Astrocyte of the cerebellum (primary cell): ENCODE results near the gene INS.
A peak's percentile ranks its signal among the peaks of the same experiment; 100 is the strongest.

Source experiments
- DNase-seq: peaks from one replicate; pipeline ENCODE4 v3.0.0-alpha.2; 2011; ENCODE audit warnings: low read depth
- H3K4me3 ChIP-seq: 2 replicates; pipeline ENCODE4 v1.5.1; 2011; ENCODE audit warnings: mild to moderate bottlenecking, low read depth, low read length, moderate library complexity
- CTCF ChIP-seq: IDR thresholded peaks from 2 replicates; pipeline ENCODE4 v1.5.1; 2012; ENCODE audit warnings: low read length, low read depth, moderate library complexity, mild to moderate bottlenecking; ENCODE audit errors: missing control alignments
- in situ Hi-C: cut with HindIII; loops from 2 replicates; pipeline ENCODE4 v1.10.0; 2017; ENCODE audit warnings: low sequenced_read_pairs

INS gene

DNA sequence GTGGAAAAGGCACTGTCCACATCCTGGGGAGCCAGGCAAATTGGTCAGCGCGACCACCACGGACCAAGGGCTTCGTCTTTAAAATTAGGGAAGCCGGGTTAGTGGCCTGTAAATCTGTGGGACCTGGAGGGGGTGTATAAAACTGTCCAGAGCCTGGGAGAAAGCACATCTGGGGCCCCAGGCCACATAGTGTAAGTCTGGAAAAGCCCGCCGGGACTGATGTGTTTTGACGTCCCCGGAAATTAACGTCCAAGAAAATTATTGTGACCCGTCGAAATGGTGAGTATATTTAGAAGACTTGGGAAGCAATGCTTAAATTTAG is 17.6 kb downstream of the INS start:
- H3K4me3 ChIP-seq: no peak overlapping the region
- TF ChIP-seq CTCF: no peak
- in situ Hi-C loops: loop anchor here (5.0 kb wide), 1 partner anchor 41 kb away; no protein-coding TSS in a partner anchor
- no peak for DNase-seq

DNA sequence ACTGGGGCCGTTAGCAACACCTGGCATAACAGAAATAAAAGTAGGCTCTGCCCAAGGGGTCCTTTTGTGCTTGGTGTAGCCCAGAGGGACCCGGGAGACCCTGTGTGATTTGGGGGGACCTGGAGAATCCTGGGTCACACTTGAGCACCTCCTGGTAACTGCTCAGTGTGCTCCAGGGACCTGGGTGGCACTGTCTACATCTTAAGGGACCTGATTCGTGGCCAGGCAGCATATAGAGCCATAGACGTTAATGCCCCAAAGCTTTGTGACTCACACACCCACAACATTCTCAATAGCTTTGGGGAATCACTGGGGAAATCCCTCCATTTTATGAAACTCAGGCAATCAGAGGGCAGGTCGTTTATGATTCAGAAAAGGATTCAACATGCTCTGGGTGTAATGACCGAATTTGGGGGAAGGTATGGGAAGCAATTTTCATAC is 18.2 kb downstream of the INS start:
- no peak overlapping the region for H3K4me3 ChIP-seq
- TF ChIP-seq CTCF: no peak
- in situ Hi-C loops: loop anchor here (5.0 kb wide), 1 partner anchor 40 kb away; no protein-coding TSS in a partner anchor
- DNase-seq: no peak

GRCh38 chr11:2142300-2142759 is 18.7 kb downstream of the INS start:
- in situ Hi-C loops: loop anchor here (5.0 kb wide), 1 partner anchor 40 kb away; no protein-coding TSS in a partner anchor
- no peak for TF ChIP-seq CTCF
- H3K4me3 ChIP-seq: no peak overlapping the region
- DNase-seq: no peak

DNA sequence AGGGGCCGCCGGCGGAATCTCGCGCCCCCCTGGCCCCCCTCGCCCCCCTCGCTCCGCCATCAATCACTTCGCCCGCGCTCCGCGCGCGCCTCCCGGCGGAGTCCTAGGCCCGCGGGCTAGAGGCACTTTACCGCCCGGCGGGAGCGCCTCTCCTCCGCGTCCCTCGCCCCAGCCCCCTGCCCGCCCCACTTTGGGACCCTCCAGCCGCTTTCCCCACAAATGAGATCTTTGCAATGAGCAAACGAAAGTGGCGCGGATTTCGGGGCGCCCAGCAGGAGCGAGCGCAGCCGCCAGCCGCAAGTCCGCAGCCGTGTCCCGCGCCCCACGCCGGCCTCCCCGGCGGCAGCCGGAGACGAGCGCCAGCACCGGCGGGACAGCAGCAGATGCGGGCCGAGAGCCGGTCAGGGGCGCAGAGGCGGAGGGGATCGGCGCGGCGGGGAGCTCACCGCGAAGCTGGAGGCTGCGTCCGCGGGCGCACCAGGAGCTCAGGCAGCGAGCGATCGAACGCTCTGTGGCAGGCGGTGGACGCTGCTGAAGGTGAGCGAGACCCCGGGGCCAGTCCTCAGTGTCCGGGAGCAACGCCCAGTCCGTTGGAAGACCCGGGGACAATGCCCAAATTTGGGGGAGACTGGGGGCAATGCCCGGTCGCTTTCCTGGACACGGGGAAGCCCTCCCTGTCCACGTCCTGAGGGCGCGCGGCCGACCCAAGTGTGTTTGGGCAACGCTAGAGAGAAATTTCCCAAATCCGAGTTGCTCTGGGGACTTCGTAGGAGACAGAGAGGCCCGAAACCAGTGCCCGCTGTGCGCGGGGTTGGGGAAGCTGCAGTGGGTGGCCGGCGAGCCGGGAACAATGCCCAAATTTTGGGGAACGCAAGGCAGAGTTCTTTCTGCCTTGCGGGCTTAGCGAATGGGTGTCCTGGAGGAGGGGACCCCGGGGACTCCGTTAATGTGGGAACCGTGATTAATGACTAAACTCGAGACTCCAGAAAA is 20.3 kb downstream of the INS start:
- in situ Hi-C loops: loop anchor here (5.0 kb wide), 1 partner anchor 38 kb away; no protein-coding TSS in a partner anchor
- H3K4me3 ChIP-seq: no peak overlapping the region
- no peak for DNase-seq
- TF ChIP-seq CTCF: no peak

DNA sequence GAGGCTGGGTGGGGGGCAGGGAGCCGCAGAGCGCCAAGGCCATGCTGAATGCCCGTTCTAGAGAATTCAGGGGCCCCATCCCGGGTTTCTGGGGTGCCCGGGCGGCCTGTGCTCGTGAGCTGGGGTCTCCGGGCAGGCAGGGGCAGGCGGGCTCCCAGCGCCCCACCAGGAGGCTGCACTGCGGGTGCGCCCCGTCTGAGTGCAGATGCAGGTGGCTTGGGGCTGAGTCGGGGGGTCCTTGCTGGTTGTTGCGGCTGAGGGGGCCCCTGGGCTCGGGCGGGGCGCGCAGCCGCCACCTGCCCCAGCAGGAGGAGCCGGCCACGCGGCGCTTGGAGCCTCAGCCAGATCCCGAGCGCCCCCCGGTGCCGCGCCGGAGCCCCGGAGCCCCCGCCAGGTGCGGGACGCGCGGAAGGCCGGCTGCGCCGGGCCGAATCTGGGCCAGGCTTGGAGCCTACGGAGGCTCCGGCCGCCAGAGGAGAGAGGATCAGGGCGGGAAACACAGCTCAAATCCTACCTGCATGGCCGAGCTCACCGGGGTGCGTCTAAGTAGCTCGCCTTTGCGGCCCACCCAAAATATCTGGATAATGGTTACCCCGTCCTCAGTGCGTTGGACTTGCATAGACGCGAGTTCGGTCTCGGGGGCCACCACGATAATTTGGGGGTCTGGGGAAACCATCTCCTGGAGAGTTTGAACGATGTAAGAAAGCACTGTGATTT is 21.2 kb downstream of the INS start:
- no peak overlapping the region for H3K4me3 ChIP-seq
- no peak for TF ChIP-seq CTCF
- in situ Hi-C loops: loop anchor here (5.0 kb wide), 1 partner anchor 37 kb away; no protein-coding TSS in a partner anchor
- DNase-seq: no peak

GRCh38 chr11:2139123-2139521 is 21.9 kb downstream of the INS start, which contains the start of gene IGF2:
TSS of gene IGF2 (minus strand) at chr11:2139389. CDS start at chr11:2135523, 3,866 bp downstream.
- peak within 1 kb of the TSS; percentile 44 for H3K4me3 ChIP-seq
- in situ Hi-C loops: no loop called here
- TF ChIP-seq CTCF: no peak
- no peak for DNase-seq
